Measurements from ENCODE around the gene SYCE1.

The SYCE1 gene

DNA sequence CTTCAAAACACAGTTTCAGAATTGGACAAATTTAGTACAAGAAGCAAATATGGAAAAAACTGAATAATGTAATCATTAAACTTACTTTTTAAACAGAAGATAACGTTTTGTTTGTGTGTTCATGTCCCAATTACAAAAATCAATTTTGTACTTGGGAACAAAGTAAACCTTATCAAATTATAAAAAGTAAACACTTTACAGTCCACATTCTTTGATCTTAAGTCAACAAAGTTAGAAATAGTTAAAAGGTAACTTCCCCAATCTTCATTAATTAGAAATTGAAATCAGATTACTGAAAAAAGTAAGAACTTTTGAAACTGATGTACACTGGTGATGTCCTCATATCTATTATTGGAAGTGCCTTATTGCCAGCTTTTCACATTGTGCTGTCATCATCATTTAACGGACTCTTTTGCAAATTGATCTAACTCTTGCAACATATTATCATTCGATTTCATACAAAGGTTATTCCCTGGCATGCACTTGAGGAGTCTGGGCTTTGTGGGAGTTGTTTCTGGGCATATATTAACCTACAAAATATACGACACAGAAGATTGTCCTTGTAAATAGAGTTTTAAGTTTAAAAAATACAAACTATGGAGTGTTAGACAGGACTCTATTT lies 53.4 kb downstream of the SYCE1 start:
- no peak for DNase-seq (ENCODE audit: low read depth in 2 of 2)

GRCh38 chr10:133511408-133511807 lies 54.0 kb downstream of the SYCE1 start:
- no peak for DNase-seq (ENCODE audit: low read depth in 2 of 2)

DNA sequence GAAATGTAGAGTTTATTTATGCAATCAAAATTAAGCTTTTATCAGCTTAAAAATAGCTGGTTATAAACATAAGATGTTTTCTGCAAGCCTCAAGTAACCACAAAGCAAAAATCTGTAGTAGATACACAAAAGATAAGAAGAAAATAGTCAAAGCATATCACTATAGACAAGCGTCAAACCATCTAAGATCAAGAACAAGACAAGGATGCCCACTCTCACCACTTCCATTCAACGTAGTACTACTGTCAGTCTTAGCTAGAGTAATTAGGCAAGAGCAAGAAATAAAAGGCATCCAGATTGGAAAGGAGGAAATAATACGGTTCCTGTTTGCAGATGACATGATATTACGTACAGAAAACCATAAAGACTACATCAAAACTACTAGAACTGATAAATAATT lies 55.7 kb downstream of the SYCE1 start:
- no peak for DNase-seq (ENCODE audit: low read depth in 2 of 2)
